HG02588 (cell line): ENCODE results near the gene GBE1.

Experiments used
- ATAC-seq: cut with Tn5 transposase; IDR thresholded peaks from one replicate; pipeline ENCODE4 v1.9.1; 2021; ENCODE audit warnings: mild to moderate bottlenecking, moderate library complexity; ENCODE audit not compliant: unreplicated experiment

The GBE1 gene

DNA sequence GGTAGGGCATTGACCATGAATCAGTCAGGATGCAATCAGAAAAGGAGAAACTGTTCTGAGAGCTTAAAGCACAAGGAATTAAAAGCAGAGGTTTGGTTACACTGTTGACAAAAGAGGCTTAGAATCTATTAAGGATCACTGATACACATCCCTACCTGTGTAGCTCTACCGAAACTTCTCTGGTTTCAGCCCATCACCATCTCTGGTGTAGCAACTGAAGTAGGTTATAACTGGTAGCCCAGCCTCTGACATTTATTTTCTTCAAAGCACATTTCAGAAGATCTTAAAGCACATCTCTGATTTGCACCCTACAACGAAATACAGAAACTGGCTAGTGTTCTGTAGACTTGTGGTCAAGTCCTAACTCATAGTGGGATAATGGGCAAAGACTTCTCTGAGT is 283.7 kb downstream of the GBE1 start:
- no peak for ATAC-seq

DNA sequence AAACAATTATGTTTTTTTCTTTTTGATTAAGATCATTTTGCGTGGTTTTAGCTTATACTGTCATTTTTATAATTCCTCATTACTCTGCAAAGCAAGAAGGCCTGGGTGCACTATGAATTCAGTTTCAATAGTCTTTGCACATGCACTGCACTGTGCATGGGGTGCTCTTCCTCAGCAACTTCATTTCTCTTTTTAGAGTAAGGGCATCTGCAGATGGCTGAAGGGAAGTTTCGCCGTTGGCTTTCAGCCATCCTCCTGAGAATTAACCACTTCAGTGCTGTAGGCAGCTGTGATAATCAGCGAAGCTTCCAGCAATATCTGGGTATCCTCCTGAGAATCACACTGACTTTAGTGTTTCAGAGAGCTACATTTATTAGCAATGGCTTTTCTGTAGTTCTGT is 284.8 kb downstream of the GBE1 start:
- no peak for ATAC-seq

DNA sequence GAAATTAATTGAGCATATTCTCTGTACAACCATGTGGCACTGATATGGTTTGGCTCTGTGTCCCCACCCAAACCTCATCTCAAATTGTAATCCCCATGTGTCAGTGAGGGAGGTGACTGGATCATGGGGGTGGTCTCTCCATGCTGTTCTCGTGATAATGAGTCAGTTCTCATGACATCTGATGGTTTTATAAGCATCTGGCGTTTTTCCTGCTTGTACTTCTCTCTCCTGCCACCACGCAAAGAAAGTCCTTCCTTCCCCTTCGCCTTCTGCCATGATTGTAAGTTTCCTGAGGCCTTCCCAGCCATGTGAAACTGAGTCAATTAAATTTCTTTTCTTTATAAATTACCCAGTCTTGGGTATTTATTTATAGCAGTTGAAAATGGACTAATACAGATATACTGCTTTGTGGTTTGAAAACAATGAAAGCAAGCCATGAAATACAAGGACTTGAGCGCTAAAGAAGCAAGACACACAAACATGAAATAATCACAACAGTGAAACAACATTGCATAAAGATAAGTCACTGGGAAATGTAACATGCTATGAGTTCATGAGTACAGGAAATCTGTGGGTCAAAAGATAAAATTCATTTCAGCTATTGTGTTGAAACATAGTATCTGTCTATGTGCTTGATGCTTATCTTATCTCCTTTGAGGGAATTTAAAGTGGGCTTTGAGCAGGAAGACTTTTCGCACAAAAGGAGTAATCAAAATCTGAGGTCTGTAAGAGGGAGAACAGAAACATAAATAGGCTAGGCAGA is 288.7 kb downstream of the GBE1 start:
- ATAC-seq, result no peak

DNA sequence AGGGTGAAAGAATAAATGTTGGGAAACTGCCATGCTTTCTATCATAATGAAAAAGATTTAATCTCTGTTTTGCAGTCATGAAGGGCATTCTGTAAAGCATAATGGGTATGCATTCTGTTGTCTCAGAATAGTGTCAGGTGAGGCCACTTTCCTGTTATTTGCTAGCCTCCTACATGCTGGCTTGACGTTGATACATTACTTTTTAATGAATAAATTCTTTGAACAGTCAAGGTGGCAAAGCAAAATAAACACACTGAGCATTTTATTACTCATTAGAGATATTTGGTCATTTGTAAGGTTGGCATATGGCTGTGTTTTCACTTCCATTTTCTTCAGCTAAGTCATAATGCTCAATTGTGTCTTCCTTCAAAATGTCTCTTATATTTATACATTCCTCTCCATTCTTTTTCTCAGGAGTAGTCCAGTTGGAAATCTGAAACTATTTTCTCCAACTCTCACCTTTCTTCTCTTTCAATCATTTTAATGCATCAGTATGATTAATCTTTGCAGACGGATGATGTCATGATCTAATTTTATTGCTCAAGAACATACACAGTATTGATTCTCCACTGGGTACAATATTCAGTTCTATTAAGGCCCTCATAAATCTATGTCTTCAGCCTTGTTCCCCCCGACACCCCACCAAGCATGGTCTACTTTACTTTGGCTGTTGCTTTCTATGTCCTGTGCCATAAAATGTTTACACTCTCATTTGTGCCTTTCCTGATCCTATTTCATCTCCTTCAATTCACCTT is 290.7 kb downstream of the GBE1 start:
- no peak for ATAC-seq

DNA sequence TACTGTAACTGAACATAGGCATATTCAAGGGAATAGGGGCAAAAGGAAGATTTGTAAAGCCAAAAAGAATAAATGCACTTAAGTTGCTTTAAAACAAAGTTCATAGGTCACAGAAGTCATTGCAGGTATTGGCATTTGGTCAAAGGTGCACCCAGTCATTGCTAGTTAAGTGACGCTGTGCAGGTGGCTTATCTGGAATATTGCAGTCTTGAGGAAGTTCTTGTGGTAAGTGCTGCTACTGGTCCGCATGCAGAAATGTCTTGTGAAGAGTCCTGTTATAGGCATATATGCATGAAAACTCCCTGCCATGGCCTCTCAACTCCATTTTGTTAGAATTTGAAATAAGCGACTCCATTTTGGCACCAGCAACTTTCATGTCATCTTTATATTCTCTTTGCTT is 293.1 kb downstream of the GBE1 start:
- ATAC-seq, result no peak

DNA sequence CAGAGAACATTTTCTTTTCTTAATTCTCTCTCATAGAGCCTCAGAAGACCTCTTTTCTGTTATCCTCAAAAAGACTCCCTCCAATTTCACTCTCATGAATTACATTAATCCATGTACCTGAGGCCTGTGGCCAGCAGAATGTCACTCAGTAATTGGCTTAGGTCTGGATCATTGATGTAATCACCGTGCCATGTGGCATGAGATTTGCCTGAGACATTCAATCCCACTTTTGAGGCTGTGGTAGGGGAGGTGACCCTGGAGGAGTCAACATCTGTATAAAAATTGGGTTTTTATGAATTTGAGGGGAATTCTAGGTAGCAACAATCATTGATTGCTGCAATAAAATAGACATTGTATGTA is 295.3 kb downstream of the GBE1 start:
- no peak for ATAC-seq

DNA sequence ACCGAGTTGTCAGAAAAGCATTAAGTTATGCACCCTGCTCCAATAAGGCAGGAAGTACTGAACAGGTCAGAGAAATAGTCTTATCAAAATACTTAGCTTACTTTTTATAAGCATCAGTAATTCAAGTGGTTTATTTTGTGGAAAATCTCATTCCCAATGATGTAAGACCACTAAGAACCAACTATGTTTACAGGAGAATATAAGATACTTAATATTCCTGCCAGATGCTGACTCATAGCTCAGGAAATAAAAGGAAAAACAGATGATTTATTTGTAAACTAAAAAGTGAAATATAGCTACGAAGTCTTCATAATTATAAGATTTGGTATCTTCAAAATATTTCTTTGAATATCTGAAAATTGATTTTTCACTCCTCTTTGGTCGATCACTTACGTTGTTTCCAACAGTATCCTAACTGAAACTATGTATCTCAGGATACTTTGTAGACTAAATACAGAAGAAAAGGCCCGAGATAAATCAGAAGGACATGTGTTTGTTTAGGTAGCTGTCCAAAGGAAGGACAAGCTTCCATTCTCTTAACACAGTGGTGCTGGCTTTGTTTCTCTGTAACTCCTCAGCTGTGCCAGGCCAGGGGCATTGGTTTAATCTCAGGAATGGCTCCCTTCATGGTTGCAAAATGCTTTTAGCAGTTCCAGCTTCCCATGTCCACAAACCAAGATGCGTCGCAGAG is 295.8 kb downstream of the GBE1 start:
- ATAC-seq, result no peak

DNA sequence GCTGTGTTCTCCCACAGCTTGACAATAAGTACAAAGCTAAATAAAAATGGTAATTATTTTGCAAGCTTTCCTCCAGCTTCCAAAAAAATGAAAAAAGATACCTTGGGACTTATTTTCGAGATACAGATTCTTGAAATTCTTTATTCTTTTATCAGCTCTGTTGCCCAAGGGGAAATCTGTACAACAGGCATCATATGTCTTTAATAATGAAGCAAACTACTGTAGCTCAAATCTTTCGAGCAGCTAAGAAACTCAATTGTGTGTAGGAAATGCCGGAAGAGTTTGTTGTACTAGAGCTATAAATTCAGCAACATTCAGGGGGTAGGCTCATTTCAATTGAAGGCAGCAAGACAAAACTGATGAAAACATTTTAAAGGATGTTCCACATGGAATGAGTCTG is 297.7 kb downstream of the GBE1 start:
- ATAC-seq, result no peak

DNA sequence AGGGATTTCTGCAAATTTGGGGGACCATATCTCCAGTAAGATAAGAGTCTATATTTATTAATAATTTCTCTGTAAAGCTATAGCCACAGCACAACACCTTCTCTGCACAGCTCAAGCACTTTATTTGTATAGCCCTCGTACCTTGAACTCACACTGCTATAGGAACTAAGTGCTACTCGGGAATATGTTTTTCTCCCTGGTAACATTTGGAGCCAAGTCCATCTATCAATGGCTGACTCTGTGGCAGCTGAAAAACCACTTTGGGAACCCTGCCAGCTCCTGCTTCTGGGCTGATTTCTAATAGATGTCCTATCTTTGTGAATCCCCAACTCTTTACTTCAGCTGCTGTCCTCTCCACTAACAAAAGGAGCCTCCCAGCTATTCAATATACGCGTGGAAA is 298.5 kb downstream of the GBE1 start:
- no peak for ATAC-seq

DNA sequence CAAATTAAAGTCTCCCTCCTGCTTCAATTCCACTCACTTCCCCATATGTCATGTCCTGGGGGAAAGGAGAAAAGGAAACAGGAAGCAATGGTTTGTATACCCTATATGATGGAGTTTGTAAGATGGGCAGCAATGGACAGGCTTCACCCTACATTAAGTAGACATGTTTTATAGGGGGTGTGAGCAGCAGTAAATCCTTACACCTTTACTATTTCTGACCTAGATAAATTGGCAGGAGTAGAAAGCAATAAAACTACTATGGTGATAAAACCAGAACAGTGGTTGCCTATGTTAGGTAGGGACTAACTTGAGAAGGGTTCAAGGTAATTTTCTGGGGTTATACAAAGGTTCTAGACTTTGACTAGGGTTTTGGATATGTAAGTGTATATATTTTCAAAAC is 301.7 kb downstream of the GBE1 start:
- ATAC-seq, result no peak

DNA sequence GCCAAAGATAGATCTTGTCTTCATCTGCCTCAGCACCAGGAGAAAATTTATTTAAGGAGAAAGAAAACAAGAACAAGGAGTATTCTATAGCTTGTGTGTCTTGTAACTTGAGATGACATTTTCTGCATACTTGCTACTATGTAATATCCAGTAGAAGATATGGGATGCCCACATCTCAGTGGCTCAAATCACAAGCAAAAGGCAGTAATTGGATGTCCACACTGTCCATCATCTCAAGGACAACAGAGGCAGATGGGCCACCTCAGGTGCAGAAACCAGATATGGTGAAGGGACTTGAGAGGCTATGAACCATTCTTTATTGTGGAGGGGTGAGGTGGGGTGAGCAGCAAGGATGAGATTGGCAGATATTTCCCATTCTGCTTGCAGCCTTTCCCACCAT is 309.0 kb downstream of the GBE1 start:
- no peak for ATAC-seq

DNA sequence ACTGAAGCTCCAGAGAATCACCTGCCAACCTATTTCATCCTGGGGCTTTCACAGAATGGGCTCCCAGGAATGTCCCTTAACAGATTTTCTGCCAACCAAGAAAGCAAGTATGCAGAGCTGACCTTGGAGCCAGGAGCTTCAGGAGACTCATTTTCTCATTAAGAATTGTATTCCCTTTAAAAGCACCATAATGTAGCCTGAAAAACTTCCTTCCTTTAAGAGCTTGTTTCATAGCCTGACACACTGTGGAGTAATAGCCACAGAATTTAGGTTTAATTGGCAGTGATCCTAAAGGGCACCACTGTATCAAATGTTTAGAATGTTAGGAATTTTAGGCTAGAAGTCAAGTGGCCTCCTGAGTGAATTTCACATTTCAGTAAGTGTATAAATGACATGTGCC is 309.8 kb downstream of the GBE1 start:
- no peak for ATAC-seq

DNA sequence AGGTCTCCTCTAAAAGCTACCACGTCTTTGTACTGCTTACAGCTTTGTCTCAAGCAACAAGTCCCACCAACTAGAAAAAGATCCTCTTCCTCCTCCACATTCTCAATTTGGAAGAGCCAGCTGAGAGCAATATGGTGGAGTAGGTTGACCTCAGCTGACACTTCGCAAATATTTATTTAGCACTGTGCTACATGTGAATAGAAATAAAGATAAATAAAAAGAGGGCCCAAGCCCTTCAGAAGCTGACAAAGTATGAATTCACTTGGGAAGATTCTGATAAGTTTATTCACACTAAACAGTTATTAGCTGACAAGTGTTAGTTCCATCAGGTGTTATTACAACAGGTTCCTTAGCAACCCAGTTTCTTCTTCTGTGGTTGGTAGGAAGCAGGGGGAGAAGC is 310.3 kb downstream of the GBE1 start:
- no peak for ATAC-seq

DNA sequence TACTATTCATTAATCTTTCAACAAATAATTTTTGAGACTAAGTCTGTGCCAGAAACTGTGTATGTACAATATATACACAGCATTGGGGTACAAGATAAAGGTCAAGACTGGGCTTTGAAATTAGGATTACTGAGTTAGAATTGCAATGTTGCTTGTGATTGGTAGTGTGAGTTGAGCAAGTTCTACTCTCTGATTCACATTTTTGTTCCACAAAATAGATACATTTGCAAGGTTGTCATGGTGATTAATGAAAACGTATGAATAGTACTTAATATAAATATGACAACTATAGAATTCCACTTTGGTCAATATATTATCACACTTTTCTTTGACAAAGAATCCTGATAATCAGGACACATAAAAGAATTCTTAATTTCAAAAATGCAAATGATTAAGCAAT is 314.6 kb downstream of the GBE1 start:
- no peak for ATAC-seq

DNA sequence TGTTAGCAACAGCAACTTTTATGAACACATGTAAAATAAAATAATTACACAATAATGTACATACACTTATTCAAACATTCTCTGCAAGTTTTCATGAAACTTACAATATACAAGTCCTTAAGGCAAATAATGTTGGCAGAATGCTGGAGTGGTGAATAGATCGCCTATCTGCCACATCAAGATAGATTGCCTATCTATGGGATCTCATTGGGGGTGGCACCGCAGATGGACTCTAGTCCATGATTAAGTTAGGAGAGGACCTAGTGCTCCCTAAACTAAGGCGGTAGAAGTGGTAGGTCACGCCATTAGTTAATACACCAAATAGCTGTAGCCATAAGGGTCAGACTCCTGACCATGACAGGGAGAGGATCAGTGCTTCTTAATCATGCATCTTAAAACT is 315.7 kb downstream of the GBE1 start:
- no peak for ATAC-seq

DNA sequence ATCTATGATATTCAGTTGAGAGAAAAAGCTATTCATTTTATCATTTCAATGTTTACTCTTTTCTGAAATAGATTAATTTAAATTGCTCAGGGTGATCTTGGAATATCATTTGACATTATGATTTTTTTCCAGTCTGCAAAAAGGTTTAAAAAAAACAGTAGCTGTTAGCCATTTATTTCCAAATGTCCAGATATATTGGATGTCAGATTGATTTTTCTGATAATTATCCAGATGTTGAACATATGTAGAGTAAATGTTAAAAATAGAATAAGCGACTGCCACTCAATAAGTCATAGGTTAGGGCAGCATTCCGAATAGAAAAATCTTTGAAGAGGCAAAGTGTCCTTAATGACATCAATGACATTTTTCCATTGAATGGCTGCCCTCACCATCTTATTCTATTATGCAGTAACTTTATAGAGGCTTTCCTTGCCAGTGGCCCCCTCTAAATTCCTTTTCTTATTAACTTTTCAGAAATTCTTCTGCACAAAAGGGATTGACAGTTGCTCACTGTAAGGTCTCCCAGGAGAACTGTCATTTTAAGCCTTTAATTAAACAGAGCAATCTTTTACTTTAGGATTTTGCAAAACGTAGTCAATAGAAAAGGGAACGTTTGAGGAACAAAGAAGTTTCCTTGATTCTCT is 316.5 kb downstream of the GBE1 start:
- no peak for ATAC-seq

DNA sequence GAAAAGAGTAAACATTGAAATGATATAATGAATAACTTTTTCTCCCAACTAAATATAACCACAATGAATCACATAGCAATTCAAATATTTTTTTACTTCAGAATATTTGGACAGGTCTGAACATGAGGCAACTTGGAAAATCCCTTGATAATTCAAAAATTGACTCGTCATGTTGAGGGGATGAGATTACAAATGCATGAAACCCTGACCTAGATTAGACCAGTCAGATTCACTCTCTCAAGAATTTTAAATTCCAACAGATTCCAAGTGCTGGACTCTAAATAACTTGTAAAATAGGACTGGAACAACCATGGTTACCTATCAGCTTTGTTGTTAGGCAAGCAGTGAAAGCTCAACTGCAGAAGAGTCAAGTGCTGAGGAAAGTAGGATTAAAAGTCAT is 317.5 kb downstream of the GBE1 start:
- ATAC-seq, result no peak

DNA sequence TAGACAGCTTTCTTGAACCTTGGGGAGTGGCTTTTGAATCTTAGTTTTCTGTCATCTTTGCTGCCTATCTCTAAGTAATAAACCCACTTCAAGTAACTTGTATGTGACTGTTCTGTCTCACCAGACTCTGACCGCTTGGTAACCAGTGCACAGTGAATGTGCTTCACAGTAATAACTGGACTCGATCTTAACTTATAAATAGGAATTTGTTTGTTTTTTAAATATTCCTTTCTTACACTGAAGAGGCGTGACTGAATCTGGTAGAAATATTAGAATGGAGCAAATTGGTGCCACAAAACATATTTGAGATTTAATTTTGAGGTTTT is 318.0 kb downstream of the GBE1 start:
- no peak for ATAC-seq

DNA sequence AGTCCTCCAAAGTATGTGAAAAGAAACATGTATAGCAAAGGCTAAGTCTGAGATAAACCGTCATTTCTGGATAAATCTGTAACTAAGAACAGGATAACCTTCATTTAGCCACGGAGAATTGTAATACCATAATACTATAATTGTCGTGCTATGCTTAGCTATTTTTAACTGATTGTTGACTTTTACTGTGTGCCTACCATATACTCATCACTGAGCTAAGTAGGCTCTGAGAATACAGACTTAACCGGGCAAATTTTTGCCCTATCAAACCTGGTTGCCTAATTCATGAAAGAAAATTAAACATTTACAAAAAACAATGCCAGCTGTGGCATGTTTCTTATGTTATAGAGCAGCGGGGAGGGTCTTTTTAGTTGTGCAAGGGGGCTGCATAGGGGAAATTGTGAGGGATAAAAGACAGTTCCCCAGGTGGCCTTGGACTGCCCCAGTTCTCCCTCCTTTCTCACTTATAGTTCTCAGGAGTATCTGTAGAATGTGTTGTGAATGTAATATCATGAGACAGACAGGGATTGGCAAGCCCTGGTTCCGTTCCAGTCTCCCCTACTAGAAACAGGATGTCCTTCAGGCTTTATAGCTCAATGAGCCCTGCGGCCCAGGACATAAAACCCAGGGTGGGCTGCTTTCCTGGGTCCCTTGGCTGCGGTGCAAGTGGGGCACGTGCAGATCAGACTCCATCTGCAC is 318.5 kb downstream of the GBE1 start:
- ATAC-seq, result no peak

DNA sequence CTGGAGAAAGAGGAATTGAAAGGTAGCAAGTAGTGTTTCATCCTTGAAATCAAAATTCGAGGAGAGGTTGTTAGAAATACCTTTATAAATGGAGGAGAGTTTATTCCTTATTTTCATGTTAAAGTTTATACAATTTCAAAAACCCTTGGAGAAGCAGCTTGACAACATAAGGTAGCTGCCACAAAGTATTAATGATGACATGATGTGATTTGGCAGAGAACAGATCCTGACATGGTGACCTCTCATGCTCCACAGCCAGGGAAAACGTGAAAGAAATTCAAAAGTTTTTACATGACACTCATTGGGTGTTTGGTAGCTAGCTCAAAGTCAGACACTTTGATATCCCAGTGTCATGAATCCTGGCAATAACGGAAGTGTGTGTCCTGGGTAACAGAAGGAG is 320.8 kb downstream of the GBE1 start:
- ATAC-seq, result no peak
